Medulla oblongata (tissue), 1 donor: ENCODE data around the gene VPS9D1.
"Not testable (repeated sequence)": the region's sequence is repeated elsewhere in the genome, so short reads cannot be mapped to it uniquely, and the experiment has no call there.

Source experiments
- DNase-seq: peaks from one replicate; pipeline ENCODE4 v3.0.0-alpha.2; 2015; ENCODE audit errors: extremely low spot score

Gene VPS9D1

GRCh38 chr16:89693931-89694783 is 26.5 kb downstream of the VPS9D1 start:
- no peak for DNase-seq

GRCh38 chr16:89693289-89693731 is 27.4 kb downstream of the VPS9D1 start:
- no peak for DNase-seq

DNA sequence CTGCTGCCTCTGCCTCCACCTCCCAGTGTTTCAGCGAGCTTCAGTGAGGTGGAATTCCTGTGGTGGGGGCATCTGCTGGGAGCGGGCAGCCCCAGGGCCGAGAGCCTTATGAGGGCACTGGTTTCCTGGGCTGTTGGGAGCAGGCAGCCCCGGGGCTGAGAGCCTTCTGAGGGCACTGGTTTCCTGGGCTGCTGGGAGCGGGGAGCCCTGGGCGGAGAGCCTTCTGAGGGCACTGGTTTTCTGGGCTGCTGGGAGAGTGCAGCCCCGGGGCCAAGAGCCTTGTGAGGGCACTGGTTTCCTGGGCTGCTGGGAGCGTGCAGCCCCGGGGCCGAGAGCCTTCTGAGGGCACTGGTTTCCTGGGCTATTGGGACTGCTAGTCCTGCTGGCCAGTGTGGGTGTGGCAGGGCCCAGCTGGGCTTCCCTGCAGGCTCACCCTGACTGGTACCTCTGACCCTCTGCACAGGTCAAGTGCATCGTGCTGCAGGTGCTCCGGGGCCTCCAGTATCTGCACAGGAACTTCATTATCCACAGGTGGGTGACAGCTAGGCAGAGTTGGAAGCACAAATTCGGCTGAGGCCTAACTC is 28.6 kb downstream of the VPS9D1 start:
- DNase-seq = no peak

GRCh38 chr16:89691231-89691985 is 29.3 kb downstream of the VPS9D1 start:
- no peak for DNase-seq

- no peak for DNase-seq
These were observed 30.3 kb downstream of the VPS9D1 start for GRCh38 chr16:89690392-89690901.

GRCh38 chr16:89689621-89690020 is 31.1 kb downstream of the VPS9D1 start:
- DNase-seq = not testable (repeated sequence)

- no peak for DNase-seq
These were observed 31.6 kb downstream of the VPS9D1 start for GRCh38 chr16:89689142-89689541.

DNA sequence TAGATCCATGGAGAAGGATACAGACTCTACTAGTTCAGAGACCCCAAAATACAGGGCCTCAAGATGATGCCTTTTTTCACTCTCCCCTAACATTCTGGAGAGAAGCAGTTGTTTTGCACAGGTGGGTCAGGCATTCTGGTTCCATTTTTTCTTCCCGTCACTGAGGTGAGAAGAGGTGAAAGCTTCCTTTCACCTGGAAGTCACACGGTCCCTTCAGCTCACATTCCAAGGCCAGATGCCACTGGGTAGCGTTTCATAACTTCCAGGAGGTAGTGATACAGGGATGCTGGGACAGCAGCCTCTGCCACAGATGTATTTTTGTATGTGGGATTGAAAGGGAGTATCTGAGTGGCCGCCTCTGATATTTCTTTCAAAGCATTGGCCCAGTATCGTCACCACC is 32.3 kb downstream of the VPS9D1 start:
- no peak for DNase-seq

- DNase-seq = no peak
These were observed 33.4 kb downstream of the VPS9D1 start for GRCh38 chr16:89687092-89687940.

GRCh38 chr16:89686520-89687091 is 34.1 kb downstream of the VPS9D1 start, which contains the start of gene CDK10:
TSS of gene CDK10 (plus strand) at chr16:89686689. CDS start at chr16:89686711, 22 bp downstream.
- peak; percentile 87 for DNase-seq

- no peak for DNase-seq
These were observed 34.8 kb downstream of the VPS9D1 start for GRCh38 chr16:89685916-89686315.

- no peak for DNase-seq
These were observed 42.4 kb downstream of the VPS9D1 start for GRCh38 chr16:89678258-89678657.

DNA sequence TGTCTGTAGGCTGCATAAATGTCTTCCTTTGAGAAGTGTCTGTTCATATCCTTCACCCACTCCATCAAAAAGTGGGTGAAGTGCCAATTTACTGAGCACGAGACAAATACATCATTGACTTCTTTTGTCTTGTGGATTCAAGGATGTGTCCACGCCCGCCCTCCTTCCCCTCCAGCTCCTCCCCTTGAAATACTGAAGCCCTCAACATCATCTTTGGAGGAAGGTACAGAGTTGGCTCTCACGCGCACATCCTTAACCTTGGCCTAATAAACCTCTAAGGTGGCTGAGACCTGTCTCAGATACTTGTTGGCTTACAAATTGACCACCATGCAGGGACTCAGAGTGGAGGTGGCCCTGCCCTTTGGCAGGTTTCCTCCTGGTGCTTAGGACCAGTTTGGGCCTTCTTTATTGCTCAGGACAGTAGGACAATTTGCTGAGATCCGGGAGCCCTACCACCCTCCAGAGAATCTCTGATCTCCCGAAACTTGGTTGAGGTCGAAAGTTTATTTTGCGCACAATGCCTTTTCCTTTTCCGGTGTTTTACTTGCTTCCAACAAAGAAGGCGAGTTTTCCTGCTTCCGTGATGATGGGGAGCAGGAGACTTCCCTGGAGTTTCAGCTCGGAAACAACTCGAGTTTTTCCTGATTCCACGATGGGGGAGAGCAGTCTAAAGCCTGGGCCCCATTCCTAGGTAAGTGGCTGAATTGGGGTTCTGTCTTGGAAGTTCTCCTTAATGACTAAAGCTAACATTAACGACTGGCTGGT is 48.3 kb downstream of the VPS9D1 start:
- DNase-seq = no peak

GRCh38 chr16:89671565-89671964 is 49.1 kb downstream of the VPS9D1 start:
- not testable (repeated sequence) for DNase-seq

- DNase-seq = peak; percentile 30
These were observed 49.9 kb downstream of the VPS9D1 start for GRCh38 chr16:89670496-89671431.

DNA sequence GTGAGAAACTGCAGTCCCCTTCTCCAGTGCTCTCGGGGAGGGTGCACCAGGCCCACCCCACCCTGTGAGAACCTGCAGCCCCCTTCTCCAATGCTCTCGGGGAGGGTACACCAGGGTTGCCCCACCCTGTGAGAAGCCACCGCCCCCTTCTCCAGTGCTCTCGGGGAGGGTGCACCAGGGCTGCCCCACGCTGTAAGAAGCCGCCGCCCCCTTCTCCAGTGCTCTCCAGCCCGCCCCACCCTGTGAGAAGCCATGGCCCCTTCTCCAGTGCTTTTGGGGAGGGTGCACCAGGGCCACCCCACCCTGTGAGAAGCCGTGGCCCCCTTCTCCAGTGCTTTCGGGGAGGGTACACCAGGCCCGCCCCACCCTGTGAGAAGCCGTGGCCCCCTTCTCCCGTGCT is 50.9 kb downstream of the VPS9D1 start:
- no peak for DNase-seq

- no peak for DNase-seq
These were observed 51.9 kb downstream of the VPS9D1 start for GRCh38 chr16:89668790-89669158.

GRCh38 chr16:89667633-89668032 is 53.1 kb downstream of the VPS9D1 start:
- no peak for DNase-seq

- DNase-seq = peak; percentile 10
These were observed 53.7 kb downstream of the VPS9D1 start for GRCh38 chr16:89667000-89667399.
